GM12873 (cell line): Measurements from ENCODE around the gene SEMA3G.

Source experiments
- CTCF ChIP-seq: IDR thresholded peaks from 2 replicates; pipeline ENCODE4 v1.5.1; 2012; ENCODE audit warnings: low read depth, mild to moderate bottlenecking, moderate library complexity, low read length, control low read depth; ENCODE audit not compliant: insufficient read depth; ENCODE audit errors: missing control alignments

Gene SEMA3G

GRCh38 chr3:52438579-52439425 lies 6.1 kb downstream of the SEMA3G start:
- no peak for TF ChIP-seq CTCF

GRCh38 chr3:52438104-52438376 lies 6.9 kb downstream of the SEMA3G start:
- TF ChIP-seq CTCF: no peak

GRCh38 chr3:52437326-52438103 lies 7.4 kb downstream of the SEMA3G start:
- TF ChIP-seq CTCF: no peak

- no peak for TF ChIP-seq CTCF
Observed at GRCh38 chr3:52436500-52437149, 8.3 kb downstream of the SEMA3G start.

GRCh38 chr3:52435246-52436101 lies 9.4 kb downstream of the SEMA3G start:
- TF ChIP-seq CTCF: no peak

- no peak for TF ChIP-seq CTCF
Observed at GRCh38 chr3:52434491-52435115, 10.3 kb downstream of the SEMA3G start.
